Fibroblast of mammary gland (primary cell): ENCODE measurements around the gene BICRAL.

Source experiments
- DNase-seq: peaks from one replicate; pipeline ENCODE4 v3.0.0-alpha.2; 2010; ENCODE audit warnings: low read depth
- H3K4me3 ChIP-seq: 2 replicates; pipeline ENCODE4 v1.5.1; 2011; ENCODE audit warnings: low read depth, mild to moderate bottlenecking, low read length, moderate library complexity; ENCODE audit not compliant: control insufficient read depth
- TF ChIP-seq, protein P1 (sequence below): conservative IDR thresholded peaks from 2 replicates; pipeline ENCODE4 v1.5.1; 2011; ENCODE audit warnings: low read depth, low read length, inconsistent platforms; ENCODE audit not compliant: control insufficient read depth, insufficient read depth

Gene BICRAL

DNA sequence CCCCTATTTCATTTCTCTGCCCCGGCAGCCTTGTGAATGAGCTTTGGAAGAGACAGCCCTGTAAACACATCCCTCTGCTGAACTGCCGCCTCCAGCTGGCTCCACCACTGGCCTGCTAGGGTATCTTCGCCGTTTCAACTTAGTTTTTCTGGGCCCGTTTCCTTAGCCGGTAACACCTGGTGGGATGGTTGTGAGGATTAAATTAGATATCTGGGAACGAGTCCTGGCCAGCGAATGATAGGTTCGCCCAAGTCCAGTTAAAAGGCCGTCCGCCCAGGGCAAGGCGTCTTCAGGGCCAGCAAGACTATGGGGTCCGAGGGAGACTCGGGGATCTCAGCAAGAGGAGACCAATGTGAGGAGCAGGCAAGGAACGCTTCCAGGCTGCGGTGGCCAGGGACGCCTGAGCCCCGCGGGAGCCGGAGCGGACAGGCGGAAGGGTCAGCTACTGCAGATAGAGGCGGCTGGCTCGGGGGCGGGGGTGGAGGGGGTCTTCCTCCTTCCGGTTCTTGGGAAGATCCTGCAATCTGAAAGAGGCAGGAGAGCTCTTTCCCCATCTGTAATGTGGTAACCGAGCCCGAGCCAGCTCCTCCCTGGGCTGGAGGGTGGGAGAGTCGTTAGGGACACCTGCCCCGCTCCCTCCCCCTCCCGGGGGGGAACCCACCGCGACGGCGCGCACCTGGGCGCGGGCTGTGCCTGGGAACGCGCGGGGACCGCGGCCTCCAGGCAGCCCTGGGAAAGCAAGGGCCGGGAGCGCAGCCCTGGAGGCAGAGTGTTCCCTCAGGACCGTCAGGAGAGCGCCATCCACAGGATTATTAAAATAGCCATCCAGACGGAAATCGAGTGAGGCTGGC lies 129.5 kb downstream of the BICRAL start:
- TF ChIP-seq, protein P1, sequence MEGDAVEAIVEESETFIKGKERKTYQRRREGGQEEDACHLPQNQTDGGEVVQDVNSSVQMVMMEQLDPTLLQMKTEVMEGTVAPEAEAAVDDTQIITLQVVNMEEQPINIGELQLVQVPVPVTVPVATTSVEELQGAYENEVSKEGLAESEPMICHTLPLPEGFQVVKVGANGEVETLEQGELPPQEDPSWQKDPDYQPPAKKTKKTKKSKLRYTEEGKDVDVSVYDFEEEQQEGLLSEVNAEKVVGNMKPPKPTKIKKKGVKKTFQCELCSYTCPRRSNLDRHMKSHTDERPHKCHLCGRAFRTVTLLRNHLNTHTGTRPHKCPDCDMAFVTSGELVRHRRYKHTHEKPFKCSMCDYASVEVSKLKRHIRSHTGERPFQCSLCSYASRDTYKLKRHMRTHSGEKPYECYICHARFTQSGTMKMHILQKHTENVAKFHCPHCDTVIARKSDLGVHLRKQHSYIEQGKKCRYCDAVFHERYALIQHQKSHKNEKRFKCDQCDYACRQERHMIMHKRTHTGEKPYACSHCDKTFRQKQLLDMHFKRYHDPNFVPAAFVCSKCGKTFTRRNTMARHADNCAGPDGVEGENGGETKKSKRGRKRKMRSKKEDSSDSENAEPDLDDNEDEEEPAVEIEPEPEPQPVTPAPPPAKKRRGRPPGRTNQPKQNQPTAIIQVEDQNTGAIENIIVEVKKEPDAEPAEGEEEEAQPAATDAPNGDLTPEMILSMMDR = no peak
- no peak overlapping the region for H3K4me3 ChIP-seq
- no peak for DNase-seq

DNA sequence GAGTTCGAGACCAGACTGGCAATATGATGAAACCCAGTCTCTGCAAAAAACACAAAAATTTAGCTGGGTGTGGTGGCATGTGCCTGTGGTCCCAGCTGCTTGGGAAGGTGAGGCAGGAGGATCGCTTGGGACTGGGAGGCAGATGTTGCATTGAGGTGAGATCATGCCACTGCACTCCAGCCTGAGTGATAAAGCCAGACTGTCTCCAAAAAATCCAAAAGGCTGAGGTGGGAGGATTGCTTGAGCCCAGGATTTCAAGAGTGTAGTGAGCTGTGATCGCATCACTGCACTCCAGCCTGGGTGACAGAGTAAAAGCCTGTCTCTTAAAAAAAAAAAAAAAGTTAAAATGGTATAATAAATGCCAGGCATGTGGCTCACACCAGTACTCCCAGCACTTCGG lies 132.7 kb downstream of the BICRAL start:
- H3K4me3 ChIP-seq = no peak overlapping the region
- TF ChIP-seq, protein P1 = no peak
- no peak for DNase-seq

DNA sequence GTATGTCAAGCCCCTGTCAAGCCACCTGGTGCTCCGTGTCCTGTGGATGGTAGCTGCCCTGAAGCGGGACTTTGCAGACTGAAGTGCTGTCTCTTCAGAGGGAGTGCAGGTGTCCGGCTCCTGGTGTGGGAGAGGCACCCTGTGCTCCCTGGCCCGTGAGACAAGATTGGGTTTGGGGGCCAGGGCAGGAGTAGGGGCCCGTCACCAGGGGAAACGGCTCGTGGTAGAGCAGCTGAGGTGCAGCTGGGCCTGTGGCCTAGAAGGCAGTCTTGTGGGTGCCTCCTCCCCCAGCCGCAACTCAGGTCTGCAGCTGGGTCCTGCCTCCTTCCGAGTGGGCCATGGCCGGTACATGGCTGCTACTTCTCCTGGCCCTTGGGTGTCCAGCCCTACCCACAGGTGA lies 133.9 kb downstream of the BICRAL start, which contains the start of gene PTCRA:
Gene PTCRA (plus strand): TSS at position 322 of the 400 bp plus-strand sequence. CDS start 17 bp downstream, at position 339.
- no peak for DNase-seq
- H3K4me3 ChIP-seq = no peak within 1 kb of the TSS
- TF ChIP-seq, protein P1 = no peak

DNA sequence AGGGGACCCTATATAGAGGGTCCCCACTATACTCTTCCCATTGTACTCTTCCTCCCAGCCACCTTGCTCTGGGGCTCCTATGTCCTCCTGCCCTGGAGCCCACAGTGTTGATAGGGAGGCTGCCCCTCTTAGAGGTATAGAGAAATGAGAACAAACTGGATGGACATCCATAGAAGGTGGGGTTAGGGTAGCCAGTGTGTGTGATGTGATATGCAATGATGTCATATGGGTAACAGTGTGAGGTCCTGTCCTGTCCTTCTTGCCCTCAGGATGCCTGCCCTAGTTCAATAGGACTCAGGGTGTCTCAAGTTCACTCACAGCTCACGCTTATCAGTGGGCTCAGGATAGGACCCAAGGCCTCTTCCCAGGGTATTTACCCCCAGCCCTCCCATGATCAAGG lies 134.4 kb downstream of the BICRAL start:
- no peak overlapping the region for H3K4me3 ChIP-seq
- no peak for DNase-seq
- TF ChIP-seq, protein P1 = no peak
